GM23248 (cell line): ENCODE measurements around the gene KIF21A.

ENCODE experiments used
- EZH2 ChIP-seq: fragments of 200-600 bp; sonication (generic); IDR thresholded peaks from 2 replicates; pipeline ENCODE4 v1.6.1; 2018; ENCODE audit warnings: antibody characterized with exemption, mild to moderate bottlenecking; ENCODE audit not compliant: insufficient read depth, poor library complexity, severe bottlenecking
- EZH2phosphoT487 ChIP-seq: fragments of 200-600 bp; sonication (generic); IDR thresholded peaks from 2 replicates; pipeline ENCODE4 v1.6.1; 2018; ENCODE audit warnings: antibody characterized with exemption, moderate library complexity, mild to moderate bottlenecking, low read depth; ENCODE audit not compliant: insufficient read depth

DNA sequence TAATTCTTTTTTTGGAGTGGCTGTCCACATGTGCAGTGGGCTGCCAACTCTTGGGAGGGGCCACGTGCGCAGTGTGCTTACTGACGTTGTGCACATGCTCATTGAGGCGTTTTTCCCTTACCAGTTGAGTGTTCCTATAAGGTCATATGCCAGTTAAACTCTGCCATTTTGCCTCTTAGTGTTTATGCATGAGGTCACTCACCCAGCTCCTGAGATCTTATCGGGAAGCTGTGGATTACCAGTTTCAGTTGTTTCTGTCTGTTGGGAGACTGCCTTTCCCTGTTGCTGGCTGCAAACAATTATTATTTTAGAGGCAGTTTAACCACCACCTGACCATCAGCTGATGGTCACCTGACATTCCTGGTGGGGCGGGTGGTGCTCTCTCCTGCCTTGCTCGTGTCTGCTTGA lies 16.1 kb upstream of the KIF21A start:
- TF ChIP-seq EZH2: no peak
- no peak for TF ChIP-seq EZH2phosphoT487
